GM19395 (cell line): ENCODE results near the gene RPL27.
A peak's percentile ranks its signal among the peaks of the same experiment; 100 is the strongest.
"Not testable (repeated sequence)": the region's sequence is repeated elsewhere in the genome, so short reads cannot be mapped to it uniquely, and the experiment has no call there.

Source experiments
- ATAC-seq: cut with Tn5 transposase; IDR thresholded peaks from one replicate; pipeline ENCODE4 v1.9.1; 2021; ENCODE audit warnings: mild to moderate bottlenecking, moderate library complexity; ENCODE audit not compliant: unreplicated experiment

Gene RPL27

GRCh38 chr17:42992872-42993271 lies 5.3 kb upstream of the RPL27 start:
- no peak for ATAC-seq

- ATAC-seq: not testable (repeated sequence)
Measured at GRCh38 chr17:42993913-42994312, 4.3 kb upstream of the RPL27 start.

GRCh38 chr17:42997390-42997983 lies 732 bp upstream of the RPL27 start:
- no peak for ATAC-seq

- no peak for ATAC-seq
Measured at GRCh38 chr17:42999003-42999525, 845 bp downstream of the RPL27 start.

GRCh38 chr17:43000894-43001293 lies 2.7 kb downstream of the RPL27 start:
- not testable (repeated sequence) for ATAC-seq

GRCh38 chr17:43003542-43004172 lies 5.4 kb downstream of the RPL27 start:
- no peak for ATAC-seq

GRCh38 chr17:43006639-43007551 lies 8.7 kb downstream of the RPL27 start, which contains the start of gene IFI35:
Gene IFI35, plus strand, starts transcription at chr17:43006784. Its CDS starts 164 bp downstream, at chr17:43006948.
- peak; percentile 86 for ATAC-seq

- ATAC-seq: no peak
Measured at GRCh38 chr17:43010667-43011308, 12.6 kb downstream of the RPL27 start.

GRCh38 chr17:43011728-43012472 lies 13.7 kb downstream of the RPL27 start:
- ATAC-seq: no peak

GRCh38 chr17:43013296-43013695 lies 15.1 kb downstream of the RPL27 start:
- ATAC-seq: no peak

GRCh38 chr17:43014020-43014648 lies 15.9 kb downstream of the RPL27 start:
- no peak for ATAC-seq

GRCh38 chr17:43014649-43015542 lies 16.7 kb downstream of the RPL27 start:
- ATAC-seq: no peak

GRCh38 chr17:43015579-43015978 lies 17.4 kb downstream of the RPL27 start:
- no peak for ATAC-seq

GRCh38 chr17:43016216-43016615 lies 18.0 kb downstream of the RPL27 start:
- no peak for ATAC-seq

- ATAC-seq: no peak
Measured at GRCh38 chr17:43018008-43018853, 20.0 kb downstream of the RPL27 start.

- no peak for ATAC-seq
Measured at GRCh38 chr17:43018932-43019331, 20.7 kb downstream of the RPL27 start.

GRCh38 chr17:43019418-43019817 lies 21.2 kb downstream of the RPL27 start:
- no peak for ATAC-seq
